Measurements from ENCODE around the gene TRABD. TPM values are rescaled to one million over a fixed set of nuclear protein-coding genes. Genes with fewer than 3 reads are reported as not detected.

Gene TRABD
- polyA plus RNA-seq, 3 donors = 25.8 to 79.1 (median 38.9) TPM

GRCh38 chr22:50207383-50208140 lies 21.8 kb downstream of the TRABD start:
- 62 to 69% (median 63%) methylated on average over 23 of the region's 23 CpGs for WGBS, 3 donors
- H3K27ac ChIP-seq (ENCODE audit: low read depth, low read length) = no peak overlapping the region

GRCh38 chr22:50208430-50208938 lies 22.8 kb downstream of the TRABD start:
- 87 to 90% (median 89%) methylated on average over 22 of the region's 22 CpGs for WGBS, 3 donors
- H3K27ac ChIP-seq (ENCODE audit: low read depth, low read length) = no peak overlapping the region

GRCh38 chr22:50208939-50209892 lies 23.5 kb downstream of the TRABD start:
- WGBS, 3 donors = 72 to 82% (median 81%) methylated on average over 23 to 31 of the region's 31 CpGs
- no peak overlapping the region for H3K27ac ChIP-seq (ENCODE audit: low read depth, low read length)

- WGBS, 3 donors = 58 to 61% (median 61%) methylated on average over 20 of the region's 20 CpGs
- H3K27ac ChIP-seq (ENCODE audit: low read depth, low read length) = no peak overlapping the region
Observed at GRCh38 chr22:50209893-50210292, 24.2 kb downstream of the TRABD start.

GRCh38 chr22:50210378-50211139 lies 24.8 kb downstream of the TRABD start:
- H3K27ac ChIP-seq (ENCODE audit: low read depth, low read length) = no peak overlapping the region
- 88% methylated on average over 32 of the region's 32 CpGs for WGBS, 3 donors

GRCh38 chr22:50211147-50211546 lies 25.4 kb downstream of the TRABD start:
- no peak overlapping the region for H3K27ac ChIP-seq (ENCODE audit: low read depth, low read length)
- WGBS, 3 donors = 86 to 91% (median 91%) methylated on average over 14 of the region's 14 CpGs

- 96 to 98% (median 96%) methylated on average over 9 of the region's 9 CpGs for WGBS, 3 donors
- no peak overlapping the region for H3K27ac ChIP-seq (ENCODE audit: low read depth, low read length)
Observed at GRCh38 chr22:50213263-50213662, 27.6 kb downstream of the TRABD start.

- WGBS, 3 donors = 70 to 76% (median 73%) methylated on average over 13 to 17 of the region's 17 CpGs
- no peak overlapping the region for H3K27ac ChIP-seq (ENCODE audit: low read depth, low read length)
Observed at GRCh38 chr22:50215297-50216054, 29.8 kb downstream of the TRABD start.

- 84 to 87% (median 86%) methylated on average over 14 to 15 of the region's 15 CpGs for WGBS, 3 donors
- H3K27ac ChIP-seq (ENCODE audit: low read depth, low read length) = no peak overlapping the region
Observed at GRCh38 chr22:50216055-50216683, 30.5 kb downstream of the TRABD start.

- H3K27ac ChIP-seq (ENCODE audit: low read depth, low read length) = no peak overlapping the region
- WGBS, 3 donors = 94 to 98% (median 94%) methylated on average over 57 of the region's 57 CpGs
Observed at GRCh38 chr22:50216684-50217520, 31.2 kb downstream of the TRABD start.

- H3K27ac ChIP-seq (ENCODE audit: low read depth, low read length) = no peak overlapping the region
- 85 to 92% (median 90%) methylated on average over 20 to 21 of the region's 21 CpGs for WGBS, 3 donors
Observed at GRCh38 chr22:50217543-50218152, 31.9 kb downstream of the TRABD start.

GRCh38 chr22:50218153-50218995 lies 32.7 kb downstream of the TRABD start:
- no peak overlapping the region for H3K27ac ChIP-seq (ENCODE audit: low read depth, low read length)
- 66 to 91% (median 89%) methylated on average over 39 to 43 of the region's 43 CpGs for WGBS, 3 donors

GRCh38 chr22:50218996-50219727 lies 33.4 kb downstream of the TRABD start:
- WGBS, 3 donors = 62 to 69% (median 66%) methylated on average over 38 to 42 of the region's 42 CpGs
- no peak overlapping the region for H3K27ac ChIP-seq (ENCODE audit: low read depth, low read length)

- 86 to 91% (median 86%) methylated on average over 24 to 25 of the region's 25 CpGs for WGBS, 3 donors
- H3K27ac ChIP-seq (ENCODE audit: low read depth, low read length) = no peak overlapping the region
Observed at GRCh38 chr22:50219800-50220602, 34.3 kb downstream of the TRABD start.
